Left forelimb (tissue), 1 donor: ENCODE results near the gene NXPH3.
"Not testable (repeated sequence)": the region's sequence is repeated elsewhere in the genome, so short reads cannot be mapped to it uniquely, and the experiment has no call there.

ENCODE experiments used
- DNase-seq: peaks from one replicate; pipeline ENCODE4 v3.0.0-alpha.2; 2018; ENCODE audit warnings: low spot score

The NXPH3 gene

DNA sequence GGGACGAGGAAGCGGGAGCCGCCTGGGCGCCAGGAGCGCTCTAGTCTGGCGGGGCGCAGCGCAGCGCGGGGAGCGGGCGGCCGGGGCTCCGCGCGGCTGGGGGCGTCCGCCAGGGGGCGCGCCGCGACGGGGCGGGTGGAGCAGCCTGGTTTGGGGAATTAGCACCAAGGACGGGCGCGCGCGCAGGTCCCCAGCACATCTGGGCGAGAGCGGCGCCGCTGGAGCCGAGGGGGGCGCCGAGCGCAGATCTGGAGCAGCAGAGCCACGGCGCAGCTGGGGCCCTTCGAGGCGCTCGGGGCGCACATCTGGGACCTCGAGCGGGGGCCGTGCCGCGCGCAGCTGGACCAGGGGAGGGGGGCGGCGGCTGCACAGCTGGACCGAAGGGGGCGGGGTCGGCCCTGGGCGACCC is at the start of gene NXPH3:
TSS of gene NXPH3 (plus strand) at position 193 of the 409 bp plus-strand sequence. CDS start 349 bp downstream, outside the sequence.
- DNase-seq: no peak

DNA sequence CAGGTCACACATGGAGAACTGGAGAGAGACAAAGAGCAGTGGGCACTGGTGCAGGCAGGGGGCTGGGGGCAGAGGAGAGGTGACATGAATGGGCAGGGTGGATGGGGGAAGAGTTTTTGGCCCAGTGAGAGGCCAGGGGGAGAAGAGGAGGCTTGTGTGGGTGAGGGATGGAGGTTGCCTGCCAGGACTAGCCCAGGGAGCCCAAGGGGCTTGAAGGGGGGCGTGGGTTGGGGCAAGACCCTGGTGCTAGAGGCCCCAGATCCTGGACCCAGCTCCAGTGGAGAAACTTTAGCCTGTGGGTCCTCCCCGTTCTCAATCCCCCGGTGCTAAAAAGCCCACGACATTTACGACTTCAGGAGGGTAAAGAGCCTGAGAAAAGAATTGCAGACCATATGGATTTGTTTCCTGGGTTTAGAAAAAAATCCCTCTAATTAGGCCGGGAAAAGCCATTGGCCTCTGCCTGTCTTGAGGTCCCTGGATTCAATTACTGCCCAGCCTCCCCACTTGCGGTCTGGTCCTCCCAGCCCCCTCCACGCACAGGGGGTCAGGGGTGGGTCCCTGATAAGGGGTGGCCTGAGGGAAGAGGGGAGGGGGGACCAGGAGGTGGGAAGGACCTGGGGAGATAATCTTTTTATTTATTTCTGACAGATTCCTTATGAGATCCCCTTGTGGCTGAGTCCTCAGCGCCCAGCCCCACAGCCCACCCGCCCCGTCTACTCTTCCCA is 47.6 kb upstream of the NXPH3 start:
- DNase-seq: no peak

- DNase-seq: no peak
Observed at GRCh38 chr17:49528966-49529365, 46.7 kb upstream of the NXPH3 start.

DNA sequence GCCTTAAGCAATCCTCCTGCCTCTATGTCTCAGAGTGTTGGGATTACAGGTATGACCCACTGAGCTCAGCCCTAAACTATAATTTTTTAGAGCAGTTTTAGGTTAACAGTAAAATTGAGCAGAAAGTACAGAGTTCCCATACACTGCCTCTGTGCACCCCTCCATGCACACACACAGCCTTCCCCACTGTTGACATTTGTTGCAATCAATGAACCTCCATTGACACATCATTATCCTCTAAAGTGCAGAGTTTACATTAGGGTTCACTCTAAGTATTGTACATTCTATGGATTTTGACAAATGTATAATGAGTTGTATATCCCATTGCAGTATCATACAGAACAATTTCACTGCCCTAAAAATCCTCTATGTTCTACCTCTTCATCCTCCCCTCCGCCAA is 45.6 kb upstream of the NXPH3 start:
- no peak for DNase-seq

- DNase-seq: no peak
Observed at GRCh38 chr17:49543860-49544259, 31.8 kb upstream of the NXPH3 start.

DNA sequence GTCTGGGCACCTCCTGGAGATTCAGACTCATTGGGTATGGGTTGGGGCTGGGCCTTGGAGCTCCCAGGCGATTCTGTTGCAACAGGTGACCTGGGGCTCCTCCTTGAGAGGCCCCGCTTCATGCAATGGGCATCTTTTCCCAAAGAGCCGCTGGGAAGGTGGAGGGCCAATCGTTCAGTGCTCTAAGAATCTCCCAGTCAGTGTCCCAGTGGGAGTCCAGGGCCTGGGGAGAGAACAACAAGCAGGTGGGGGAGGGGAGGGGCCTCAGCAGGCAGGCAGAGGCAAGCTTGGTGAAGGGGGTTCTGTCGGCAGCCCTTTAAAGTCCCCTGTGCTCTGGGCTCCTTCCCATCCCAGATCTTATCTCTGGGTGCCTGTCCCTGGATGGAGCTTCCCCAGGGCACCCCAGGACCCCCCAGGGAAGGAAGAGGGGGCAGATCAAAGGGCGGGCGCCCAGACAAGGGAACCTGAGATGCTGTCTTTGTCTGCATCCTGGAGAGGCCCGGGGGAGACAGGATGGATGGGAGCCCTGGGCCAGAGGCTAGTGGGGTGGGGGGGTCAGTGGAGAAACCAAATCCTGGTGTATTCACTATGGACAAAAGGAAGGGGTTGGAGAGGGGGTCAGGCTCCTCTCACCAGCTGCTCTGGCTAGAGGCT is 30.5 kb upstream of the NXPH3 start:
- no peak for DNase-seq

DNA sequence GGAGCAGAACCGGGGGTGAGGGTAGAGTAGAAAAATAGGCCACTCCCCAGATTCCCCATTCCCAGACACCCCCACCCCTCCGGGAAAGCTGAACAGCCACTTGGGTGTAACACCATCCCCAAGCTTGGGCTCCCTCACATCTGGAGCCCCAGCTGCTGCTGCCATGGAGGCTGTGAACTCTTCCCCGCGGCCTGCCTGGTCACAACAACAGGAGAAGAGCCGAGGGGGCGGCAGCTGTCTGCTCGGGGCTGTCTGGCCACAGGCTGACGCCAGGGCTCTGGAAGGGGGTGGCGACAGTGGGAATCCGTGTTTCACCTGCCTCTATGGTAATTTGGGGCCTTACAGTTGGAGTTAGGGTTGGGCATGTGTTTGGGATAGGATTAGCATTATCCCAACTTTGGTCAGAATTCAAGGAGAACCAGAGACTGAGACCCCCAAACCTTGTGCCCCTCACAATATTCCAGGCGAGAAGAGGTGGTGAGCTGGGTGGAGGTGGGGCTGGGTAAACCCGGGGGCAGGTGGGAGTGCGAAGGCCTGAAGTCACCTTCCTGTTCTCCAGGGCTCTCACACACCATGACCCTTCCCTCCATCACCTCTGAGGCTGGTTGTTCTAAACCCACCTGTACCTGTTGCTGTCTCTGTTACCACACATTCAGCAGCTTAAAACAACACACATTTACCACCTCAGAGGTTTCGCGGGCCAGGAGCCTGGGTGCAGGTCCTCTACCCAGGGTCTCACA is 29.7 kb upstream of the NXPH3 start:
- no peak for DNase-seq

DNA sequence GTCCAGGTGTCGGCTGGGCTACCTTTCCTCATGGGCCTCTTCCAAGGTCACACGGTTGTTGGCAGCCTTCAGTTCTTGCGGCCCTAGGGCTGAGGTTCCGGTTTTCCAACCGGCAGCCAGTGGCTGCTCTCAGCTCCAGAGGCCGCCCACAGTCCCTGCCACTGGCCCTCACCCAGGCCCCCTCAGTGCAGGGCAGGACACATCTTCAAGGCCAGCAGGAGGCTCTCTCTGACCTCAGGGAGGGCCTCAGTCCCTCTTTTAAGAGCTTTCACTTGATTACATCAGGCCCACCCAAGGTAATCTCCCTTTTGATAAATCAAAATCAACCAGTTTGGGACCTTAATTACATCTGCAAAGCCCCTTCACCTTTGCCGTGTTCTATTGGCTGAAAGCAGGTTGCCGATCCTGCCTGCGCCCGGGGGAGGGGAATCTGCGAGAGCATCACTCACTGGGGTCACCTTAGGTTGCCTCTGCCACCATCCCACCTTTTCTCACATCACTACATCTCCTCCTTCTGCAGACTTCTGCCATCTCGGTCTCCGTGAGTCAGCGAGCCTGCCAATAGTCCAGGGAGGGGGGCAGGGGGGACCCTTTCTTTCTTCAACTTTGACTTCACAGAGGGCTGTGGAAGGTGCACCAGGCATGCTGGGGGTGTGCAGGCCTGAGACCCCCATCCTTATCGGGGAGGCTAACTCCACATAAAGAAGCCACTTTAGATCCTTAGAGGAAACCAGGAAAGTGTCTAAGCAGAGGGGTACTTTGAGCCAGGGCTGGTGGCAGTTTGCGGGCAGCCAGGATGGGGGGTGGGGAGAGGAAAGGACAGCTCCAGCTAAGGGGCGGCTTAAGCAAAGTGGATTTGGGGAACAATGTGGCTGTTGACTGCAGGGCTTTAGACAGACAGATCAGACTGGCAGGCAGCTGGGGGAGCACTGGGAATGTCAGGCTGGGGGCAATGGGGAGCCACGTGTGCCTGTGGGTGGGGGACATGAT is 28.8 kb upstream of the NXPH3 start:
- no peak for DNase-seq

GRCh38 chr17:49547566-49547965 is 28.1 kb upstream of the NXPH3 start:
- DNase-seq: no peak

- DNase-seq: no peak
Observed at GRCh38 chr17:49548051-49548505, 27.6 kb upstream of the NXPH3 start.

- no peak for DNase-seq
Observed at GRCh38 chr17:49548506-49549310, 27.0 kb upstream of the NXPH3 start.

DNA sequence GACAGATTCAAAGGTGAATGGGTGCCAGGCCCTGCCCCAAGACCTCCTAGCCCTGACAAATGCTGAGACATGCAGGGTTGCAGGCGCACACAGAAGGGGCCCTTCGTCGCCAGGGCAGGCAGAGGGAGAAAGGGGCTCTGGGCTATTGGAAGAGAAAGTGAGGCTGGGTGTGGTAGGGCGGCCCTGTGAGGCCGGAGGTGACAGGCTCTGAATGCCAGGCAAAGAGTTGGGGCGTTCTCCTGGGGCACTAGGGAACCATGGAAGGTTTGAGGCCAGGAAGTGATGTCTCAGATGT is 26.4 kb upstream of the NXPH3 start:
- DNase-seq: no peak

GRCh38 chr17:49549691-49550678 is 25.7 kb upstream of the NXPH3 start:
- DNase-seq: no peak

DNA sequence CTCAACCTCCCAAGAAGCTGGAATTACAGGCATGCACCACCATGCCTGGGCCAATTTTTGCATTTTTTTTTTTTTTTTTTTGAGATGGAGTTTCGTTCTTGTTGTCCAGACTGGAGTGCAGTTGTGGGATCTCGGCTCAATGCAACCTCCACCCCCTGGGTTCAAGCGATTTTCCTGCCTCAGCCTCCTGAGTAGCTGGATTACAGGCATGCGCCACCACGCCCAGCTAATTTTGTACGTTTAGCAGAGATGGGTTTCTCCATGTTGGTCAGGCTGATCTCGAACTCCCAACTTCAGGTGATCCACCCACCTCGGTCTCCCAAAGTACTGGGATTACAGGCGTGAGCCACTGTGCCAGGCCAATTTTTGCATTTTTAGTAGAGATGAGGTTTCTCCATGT is 24.9 kb upstream of the NXPH3 start:
- not testable (repeated sequence) for DNase-seq

DNA sequence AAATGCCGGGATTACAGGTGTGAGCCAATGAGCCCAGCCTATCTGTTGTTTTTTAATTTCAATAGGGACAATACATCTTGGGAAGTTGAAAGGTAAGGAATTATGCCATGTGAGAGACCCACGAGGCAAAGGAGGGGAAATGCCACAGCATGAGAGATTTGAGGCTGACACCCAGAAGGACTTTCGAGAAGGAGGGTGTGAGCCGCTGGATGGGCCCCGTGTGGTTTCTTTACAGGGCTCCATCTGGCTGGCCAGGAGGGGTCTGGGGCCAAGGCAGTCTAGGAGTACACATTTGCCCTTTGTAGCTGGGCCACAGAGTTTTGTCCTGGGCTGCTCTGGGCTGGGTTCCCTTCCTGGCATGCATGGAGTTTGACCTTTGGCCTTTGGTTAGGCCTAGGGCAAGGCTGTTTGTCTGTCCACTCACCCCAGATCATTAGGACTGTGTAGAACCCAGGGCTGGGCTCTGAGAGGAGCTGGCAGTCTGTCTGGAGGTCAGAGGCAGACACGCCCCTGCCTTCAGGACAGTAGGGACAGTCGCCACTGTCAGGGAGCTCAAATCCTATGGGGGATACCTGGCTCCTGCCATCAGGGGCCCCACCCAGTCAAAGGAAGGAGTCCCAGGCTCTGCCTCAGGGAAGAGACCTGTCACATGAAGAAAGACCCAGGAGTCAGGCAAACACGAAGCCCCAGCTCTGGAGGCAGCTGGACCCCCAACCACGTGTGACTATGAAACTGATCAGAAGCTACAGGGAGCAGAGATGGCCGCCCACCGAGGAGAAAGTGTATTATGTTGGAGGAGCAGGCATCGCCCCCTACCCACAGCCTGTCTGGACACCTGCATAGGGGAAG is 24.2 kb upstream of the NXPH3 start:
- DNase-seq: no peak

DNA sequence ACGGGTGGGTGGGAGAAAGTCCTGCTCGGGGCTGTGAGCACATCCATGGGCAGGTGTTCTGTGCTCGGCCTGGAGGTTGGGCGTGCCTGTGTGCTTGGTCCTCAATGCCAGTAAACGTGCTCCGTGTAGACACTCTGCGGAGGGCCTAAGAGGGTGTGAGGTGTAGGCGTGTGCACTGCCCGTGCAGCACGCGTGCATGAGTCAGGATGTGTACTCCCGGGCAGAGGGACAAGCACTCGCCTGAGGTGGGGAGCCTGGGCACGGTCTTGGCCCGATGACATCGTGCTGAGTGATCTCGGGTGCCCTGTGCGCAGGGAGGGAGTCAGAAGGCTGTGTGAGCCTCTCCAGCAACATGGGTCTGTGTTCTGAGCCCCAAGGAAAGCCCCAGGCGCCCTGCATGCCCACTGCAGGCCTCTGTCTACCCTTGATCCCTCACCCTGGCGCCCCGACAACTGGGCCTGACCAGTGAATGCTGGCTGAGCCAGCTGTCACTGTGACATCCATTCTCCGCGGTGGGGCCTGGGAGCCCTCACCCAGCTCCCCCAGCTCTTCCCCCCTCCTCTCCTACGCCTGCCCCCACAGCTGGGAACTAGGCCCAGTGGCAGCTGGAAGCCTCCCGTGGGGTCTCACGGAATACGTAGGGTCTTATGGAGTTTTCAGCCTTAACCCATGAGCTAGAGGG is 23.5 kb upstream of the NXPH3 start:
- DNase-seq: no peak

DNA sequence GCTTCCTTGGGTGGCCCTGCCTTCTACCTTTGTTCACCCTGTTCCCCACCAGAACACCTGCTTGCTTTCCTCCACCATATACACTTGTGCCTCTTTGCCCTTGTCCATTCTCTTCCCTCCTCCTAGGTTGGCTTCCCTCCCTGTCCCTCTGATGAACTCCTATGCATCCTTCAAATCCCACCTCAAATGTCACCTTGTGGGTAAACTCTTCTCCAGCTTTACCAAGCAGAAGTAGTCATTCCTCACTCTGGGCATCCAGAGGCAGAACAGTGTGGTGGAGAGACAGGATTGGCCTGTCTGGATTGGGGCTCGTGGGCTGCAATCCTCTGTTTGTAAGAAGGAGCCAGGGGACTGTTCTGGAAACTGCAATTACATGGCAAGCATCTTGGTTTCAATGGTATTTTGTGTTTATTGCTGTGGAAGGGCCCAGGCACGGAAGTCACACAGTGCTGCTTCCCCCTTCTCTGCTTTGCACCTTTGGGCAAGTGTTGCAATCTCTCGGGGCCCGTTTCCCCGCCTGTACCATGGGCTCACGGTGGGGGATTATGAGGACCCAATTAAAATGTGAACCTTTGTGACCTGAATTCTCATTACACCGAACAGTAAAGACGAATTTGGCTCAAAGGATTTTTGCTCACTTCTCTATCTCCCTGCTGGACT is 21.9 kb upstream of the NXPH3 start:
- no peak for DNase-seq
